OCI-LY3 (cell line): Measurements from ENCODE around the gene GAPT.

Source experiments
- H2AFZ ChIP-seq: fragments of 200-600, 300-600 bp; shearing (Covaris generic); 2 replicates; pipeline ENCODE4 v1.6.0; 2014; ENCODE audit warnings: antibody characterized with exemption, low read depth, low read length
- H3K27ac ChIP-seq: fragments of 200-600, 300-600 bp; sonication (generic); 2 replicates; pipeline ENCODE4 v1.5.1; 2014; ENCODE audit warnings: mild to moderate bottlenecking, low read length, moderate library complexity, mixed read lengths
- H3K27me3 ChIP-seq: fragments of 200-600, 300-600 bp; sonication (generic); 2 replicates; pipeline ENCODE4 v1.6.1; 2014; ENCODE audit warnings: low read depth, low read length, mixed read lengths
- H3K36me3 ChIP-seq: fragments of 200-600, 300-600 bp; sonication (generic); replicated peaks from 2 replicates; pipeline ENCODE3; 2014; ENCODE audit warnings: low read depth, low read length, mixed read lengths
- H3K4me1 ChIP-seq: fragments of 300-600, 200-600 bp; sonication (generic); 2 replicates; pipeline ENCODE4 v1.6.1; 2014; ENCODE audit warnings: low read length, mixed read lengths
- H3K4me2 ChIP-seq: fragments of 200-600, 300-600 bp; sonication (generic); 2 replicates; pipeline ENCODE4 v1.6.1; 2014; ENCODE audit warnings: low read length, mixed read lengths
- H3K4me3 ChIP-seq: fragments of 300-600, 200-600 bp; sonication (generic); 2 replicates; pipeline ENCODE4 v1.5.1; 2014; ENCODE audit warnings: antibody characterized with exemption, mild to moderate bottlenecking, low read length, moderate library complexity
- H3K79me2 ChIP-seq: fragments of 300-600, 200-600 bp; shearing (Covaris generic); 2 replicates; pipeline ENCODE4 v1.6.1; 2014; ENCODE audit warnings: mild to moderate bottlenecking, low read length, mixed read lengths
- H3K9ac ChIP-seq: fragments of 300-600, 200-600 bp; shearing (Covaris generic); 2 replicates; pipeline ENCODE4 v1.6.0; 2014; ENCODE audit warnings: mild to moderate bottlenecking, low read length, moderate library complexity
- H3K9me3 ChIP-seq: fragments of 200-600, 300-600 bp; shearing (Covaris generic); 2 replicates; pipeline ENCODE4 v1.6.1; 2014; ENCODE audit warnings: low read length, mixed read lengths; ENCODE audit not compliant: insufficient read depth
- H4K20me1 ChIP-seq: fragments of 200-600, 300-600 bp; sonication (generic); 2 replicates; pipeline ENCODE4 v1.6.1; 2016; ENCODE audit warnings: low read length, mixed read lengths; ENCODE audit not compliant: insufficient read depth
- EZH2phosphoT487 ChIP-seq: fragments of 200-600 bp; shearing (Covaris generic); IDR thresholded peaks from 2 replicates; pipeline ENCODE4 v1.6.1; 2018; ENCODE audit warnings: antibody characterized with exemption, mixed run types, low read depth
- TF ChIP-seq, protein P1 (sequence below): fragments of 200-600, 300-600 bp; sonication (generic); IDR thresholded peaks from 2 replicates; pipeline ENCODE4 v1.5.1; 2014; ENCODE audit warnings: antibody characterized with exemption, low read length, low read depth

Gene GAPT

DNA sequence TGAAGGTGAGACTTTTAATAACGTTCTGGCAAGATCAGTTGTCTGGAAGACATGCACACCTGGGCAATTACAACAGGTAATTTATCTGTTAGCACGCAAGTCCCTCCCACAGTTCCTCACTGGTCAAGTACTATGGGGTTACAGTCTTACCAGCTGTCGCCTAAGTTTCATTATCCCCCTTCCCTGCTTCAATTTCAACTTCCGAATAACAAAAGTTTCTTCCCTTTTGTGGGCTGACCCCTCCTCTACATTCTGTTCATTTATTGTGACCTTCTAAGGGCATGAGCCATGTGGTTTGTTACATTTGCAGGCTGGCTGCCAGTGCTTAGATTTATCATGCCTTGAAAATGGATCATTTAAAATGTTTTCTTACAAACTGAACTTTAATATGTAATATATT lies 16.5 kb downstream of the GAPT start:
- H3K27me3 ChIP-seq, result no peaks in the 10 kb centered on the region
- H3K79me2 ChIP-seq, result no peaks in the 10 kb centered on the region
- H3K9ac ChIP-seq, result no peak overlapping the region
- H3K4me3 ChIP-seq, result no peak overlapping the region
- H4K20me1 ChIP-seq, result no peaks in the 10 kb centered on the region
- H3K4me1 ChIP-seq, result peaks cover 27% of the 10 kb centered on the region
- H3K27ac ChIP-seq, result no peak overlapping the region
- H2AFZ ChIP-seq, result no peak overlapping the region
- H3K9me3 ChIP-seq, result no peaks in the 10 kb centered on the region
- no peak overlapping the region for H3K4me2 ChIP-seq
- no peaks in the 10 kb centered on the region for H3K36me3 ChIP-seq
- no peak for TF ChIP-seq EZH2phosphoT487
- TF ChIP-seq, protein P1, sequence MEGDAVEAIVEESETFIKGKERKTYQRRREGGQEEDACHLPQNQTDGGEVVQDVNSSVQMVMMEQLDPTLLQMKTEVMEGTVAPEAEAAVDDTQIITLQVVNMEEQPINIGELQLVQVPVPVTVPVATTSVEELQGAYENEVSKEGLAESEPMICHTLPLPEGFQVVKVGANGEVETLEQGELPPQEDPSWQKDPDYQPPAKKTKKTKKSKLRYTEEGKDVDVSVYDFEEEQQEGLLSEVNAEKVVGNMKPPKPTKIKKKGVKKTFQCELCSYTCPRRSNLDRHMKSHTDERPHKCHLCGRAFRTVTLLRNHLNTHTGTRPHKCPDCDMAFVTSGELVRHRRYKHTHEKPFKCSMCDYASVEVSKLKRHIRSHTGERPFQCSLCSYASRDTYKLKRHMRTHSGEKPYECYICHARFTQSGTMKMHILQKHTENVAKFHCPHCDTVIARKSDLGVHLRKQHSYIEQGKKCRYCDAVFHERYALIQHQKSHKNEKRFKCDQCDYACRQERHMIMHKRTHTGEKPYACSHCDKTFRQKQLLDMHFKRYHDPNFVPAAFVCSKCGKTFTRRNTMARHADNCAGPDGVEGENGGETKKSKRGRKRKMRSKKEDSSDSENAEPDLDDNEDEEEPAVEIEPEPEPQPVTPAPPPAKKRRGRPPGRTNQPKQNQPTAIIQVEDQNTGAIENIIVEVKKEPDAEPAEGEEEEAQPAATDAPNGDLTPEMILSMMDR, result no peak

DNA sequence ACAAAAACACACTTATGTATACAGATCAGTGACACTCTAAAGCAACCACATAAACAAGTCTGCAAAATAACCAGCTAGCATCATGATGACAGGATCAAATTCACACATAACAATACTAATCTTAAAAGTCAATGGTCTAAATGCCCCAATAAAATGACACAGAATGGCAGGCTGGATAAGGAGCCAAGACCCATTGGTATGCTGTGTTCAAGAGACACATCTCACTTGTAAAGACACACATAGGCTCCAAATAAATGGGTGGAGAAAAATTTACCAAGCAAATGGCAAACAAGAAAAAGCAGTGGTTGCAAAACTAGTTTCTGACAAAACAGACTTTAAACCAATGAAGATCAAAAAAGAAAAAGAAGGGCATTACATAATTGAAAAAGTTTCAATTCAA lies 26.0 kb downstream of the GAPT start:
- no peaks in the 10 kb centered on the region for H3K27me3 ChIP-seq
- H3K4me1 ChIP-seq, result no peaks in the 10 kb centered on the region; the same call in 1 of the 2 replicates
- H3K9ac ChIP-seq, result no peak overlapping the region
- no peak overlapping the region for H3K27ac ChIP-seq
- no peak overlapping the region for H3K4me3 ChIP-seq
- no peaks in the 10 kb centered on the region for H4K20me1 ChIP-seq
- no peaks in the 10 kb centered on the region for H3K9me3 ChIP-seq
- H3K4me2 ChIP-seq, result no peak overlapping the region
- TF ChIP-seq, protein P1, result no peak
- TF ChIP-seq EZH2phosphoT487, result no peak
- H3K36me3 ChIP-seq, result no peaks in the 10 kb centered on the region
- H3K79me2 ChIP-seq, result no peaks in the 10 kb centered on the region
- H2AFZ ChIP-seq, result no peak overlapping the region

DNA sequence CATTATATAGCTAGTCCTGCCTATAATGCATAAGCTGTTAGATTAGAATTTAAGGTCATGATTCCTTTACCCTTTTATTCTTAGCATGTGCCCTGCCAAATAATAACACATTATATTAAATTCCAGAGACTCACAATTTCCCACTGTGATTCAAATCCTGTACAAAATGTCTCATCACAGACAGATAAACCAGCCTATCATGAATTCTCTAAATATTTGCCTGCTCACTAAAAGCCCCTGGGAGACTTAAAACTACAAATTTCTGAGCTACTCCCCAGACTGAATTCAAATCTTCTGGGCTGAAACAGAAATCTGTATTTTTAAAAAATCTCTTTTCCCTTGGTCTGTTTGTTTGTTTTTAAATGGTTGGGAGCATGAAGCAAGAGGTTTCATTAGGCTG lies 32.7 kb downstream of the GAPT start:
- Histone ChIP-seq H3K27me3 (no peaks in the 10 kb centered on the region), H4K20me1 (no peaks in the 10 kb centered on the region), H3K4me2 (no peak overlapping the region), H3K36me3 (no peaks in the 10 kb centered on the region), H3K4me3 (no peak overlapping the region), H2AFZ (no peak overlapping the region), H3K4me1 (no peaks in the 10 kb centered on the region; the same call in 1 of the 2 replicates), H3K27ac (no peak overlapping the region), H3K9me3 (no peaks in the 10 kb centered on the region), H3K79me2 (no peaks in the 10 kb centered on the region), H3K9ac (no peak overlapping the region)
- TF ChIP-seq EZH2phosphoT487, result no peak
- TF ChIP-seq, protein P1, result no peak

DNA sequence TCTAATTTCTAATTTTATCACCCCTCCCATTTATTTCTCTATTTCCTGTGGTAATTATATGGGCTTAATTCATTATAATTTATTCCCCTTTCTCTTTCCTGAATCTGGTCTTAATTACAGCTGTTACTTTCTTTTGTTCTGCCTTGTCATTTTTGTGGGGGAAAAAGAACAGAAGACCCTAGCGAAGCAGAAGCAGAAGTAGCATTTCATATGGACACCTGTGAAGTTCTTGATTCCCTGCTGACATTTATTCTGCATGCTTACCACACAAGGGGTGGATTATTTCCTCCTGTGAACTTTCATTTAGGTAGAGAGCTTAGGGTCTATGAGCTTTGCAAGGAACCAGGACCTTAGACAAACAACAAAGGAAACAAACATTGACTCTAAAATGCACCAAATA lies 33.3 kb downstream of the GAPT start:
- TF ChIP-seq EZH2phosphoT487, result no peak
- TF ChIP-seq, protein P1, result no peak
- H2AFZ ChIP-seq, result no peak overlapping the region
- no peaks in the 10 kb centered on the region for H3K79me2 ChIP-seq
- no peak overlapping the region for H3K4me2 ChIP-seq
- H3K27ac ChIP-seq, result no peak overlapping the region
- no peaks in the 10 kb centered on the region for H3K36me3 ChIP-seq
- no peaks in the 10 kb centered on the region for H3K9me3 ChIP-seq
- no peak overlapping the region for H3K4me3 ChIP-seq
- no peaks in the 10 kb centered on the region for H4K20me1 ChIP-seq
- no peaks in the 10 kb centered on the region for H3K4me1 ChIP-seq
- no peak overlapping the region for H3K9ac ChIP-seq
- H3K27me3 ChIP-seq, result no peaks in the 10 kb centered on the region
